ENCODE data around the gene SMAD3. TPM values are rescaled to one million over a fixed set of nuclear protein-coding genes. Genes with fewer than 3 reads are reported as not detected.

Gene SMAD3
- total RNA-seq, 1 experiment from 2014 or later = 54.8 TPM

GRCh38 chr15:67196672-67197363, 131.4 kb downstream of the SMAD3 start:
- no peaks in the 10 kb centered on the region for H3K9me3 Mint-ChIP-seq (ENCODE audit: unreplicated experiment)
- peak overlapping the region; percentile 42 for H3K27ac Mint-ChIP-seq (ENCODE audit: unreplicated experiment)
- H3K4me3 Mint-ChIP-seq (ENCODE audit: unreplicated experiment) = no peak overlapping the region
- no peak for DNase-seq
- H3K27me3 Mint-ChIP-seq (ENCODE audit: insufficient read depth, unreplicated experiment) = no peaks in the 10 kb centered on the region
- H3K36me3 ChIP-seq (ENCODE audit: control insufficient read depth, insufficient read depth, low read length) = 0 out of 2 replicates have a peak, but pooled peaks cover 2% of the 10 kb centered on the region
- peaks cover 9% of the 10 kb centered on the region for H3K4me1 ChIP-seq
- ChIA-PET POLR2A (interaction anchor here (0.6 kb wide), 1 partner anchor 286 kb away, joined by 5 read pairs; no protein-coding TSS in a partner anchor), CTCF (no interaction called here)
- intact Hi-C loops (cut with micrococcal nuclease; ENCODE audit: unreplicated experiment) = no loop called here
- H3K27me3 ChIP-seq (replicated peaks; ENCODE audit: control insufficient read depth, insufficient read depth, low read length) = no peaks in the 10 kb centered on the region
- BruUV-seq (replicated peaks) = no TSS peak
- no peaks in the 10 kb centered on the region for H3K4me1 Mint-ChIP-seq (ENCODE audit: low read depth, unreplicated experiment)
- TF ChIP-seq, protein P1, sequence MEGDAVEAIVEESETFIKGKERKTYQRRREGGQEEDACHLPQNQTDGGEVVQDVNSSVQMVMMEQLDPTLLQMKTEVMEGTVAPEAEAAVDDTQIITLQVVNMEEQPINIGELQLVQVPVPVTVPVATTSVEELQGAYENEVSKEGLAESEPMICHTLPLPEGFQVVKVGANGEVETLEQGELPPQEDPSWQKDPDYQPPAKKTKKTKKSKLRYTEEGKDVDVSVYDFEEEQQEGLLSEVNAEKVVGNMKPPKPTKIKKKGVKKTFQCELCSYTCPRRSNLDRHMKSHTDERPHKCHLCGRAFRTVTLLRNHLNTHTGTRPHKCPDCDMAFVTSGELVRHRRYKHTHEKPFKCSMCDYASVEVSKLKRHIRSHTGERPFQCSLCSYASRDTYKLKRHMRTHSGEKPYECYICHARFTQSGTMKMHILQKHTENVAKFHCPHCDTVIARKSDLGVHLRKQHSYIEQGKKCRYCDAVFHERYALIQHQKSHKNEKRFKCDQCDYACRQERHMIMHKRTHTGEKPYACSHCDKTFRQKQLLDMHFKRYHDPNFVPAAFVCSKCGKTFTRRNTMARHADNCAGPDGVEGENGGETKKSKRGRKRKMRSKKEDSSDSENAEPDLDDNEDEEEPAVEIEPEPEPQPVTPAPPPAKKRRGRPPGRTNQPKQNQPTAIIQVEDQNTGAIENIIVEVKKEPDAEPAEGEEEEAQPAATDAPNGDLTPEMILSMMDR (IDR thresholded peaks at IDR 0.05; ENCODE audit: insufficient read depth in 1 of 2, low read depth in 1 of 2, low read length in 1 of 2, severe bottlenecking in 1 of 2, unreplicated experiment in 1 of 2) = no peak
- H3K4me3 ChIP-seq (ENCODE audit: low read depth, low read length) = no peak overlapping the region
- H3K36me3 Mint-ChIP-seq (ENCODE audit: insufficient read depth, unreplicated experiment) = peaks cover 64% of the 10 kb centered on the region
- H3K9me3 ChIP-seq = no peaks in the 10 kb centered on the region

- TF ChIP-seq, protein P1 (IDR thresholded peaks at IDR 0.05; ENCODE audit: insufficient read depth in 1 of 2, low read depth in 1 of 2, low read length in 1 of 2, severe bottlenecking in 1 of 2, unreplicated experiment in 1 of 2) = no peak
- H3K36me3 ChIP-seq (ENCODE audit: control insufficient read depth, insufficient read depth, low read length) = 0 out of 2 replicates have a peak, but pooled peaks cover 2% of the 10 kb centered on the region
- BruUV-seq (replicated peaks) = no TSS peak
- H3K27me3 Mint-ChIP-seq (ENCODE audit: insufficient read depth, unreplicated experiment) = no peaks in the 10 kb centered on the region
- POLR2A ChIA-PET = interaction anchor here (0.6 kb wide), 1 partner anchor 252 kb away, joined by 3 read pairs; no protein-coding TSS in a partner anchor
- DNase-seq = no peak
- H3K27me3 ChIP-seq (replicated peaks; ENCODE audit: control insufficient read depth, insufficient read depth, low read length) = no peaks in the 10 kb centered on the region
- intact Hi-C loops (cut with micrococcal nuclease; ENCODE audit: unreplicated experiment) = no loop called here
- H3K4me3 Mint-ChIP-seq (ENCODE audit: unreplicated experiment) = no peak overlapping the region
- no peaks in the 10 kb centered on the region for H3K9me3 ChIP-seq
- H3K4me3 ChIP-seq (ENCODE audit: low read depth, low read length) = no peak overlapping the region
- H3K9me3 Mint-ChIP-seq (ENCODE audit: unreplicated experiment) = no peaks in the 10 kb centered on the region
- peaks cover 14% of the 10 kb centered on the region for H3K4me1 ChIP-seq
- peaks cover 59% of the 10 kb centered on the region for H3K36me3 Mint-ChIP-seq (ENCODE audit: insufficient read depth, unreplicated experiment)
- H3K4me1 Mint-ChIP-seq (ENCODE audit: low read depth, unreplicated experiment) = no peaks in the 10 kb centered on the region
- no peak overlapping the region for H3K27ac Mint-ChIP-seq (ENCODE audit: unreplicated experiment)
- CTCF ChIA-PET = no interaction called here
Measured at GRCh38 chr15:67197364-67197695, 131.9 kb downstream of the SMAD3 start.

DNA sequence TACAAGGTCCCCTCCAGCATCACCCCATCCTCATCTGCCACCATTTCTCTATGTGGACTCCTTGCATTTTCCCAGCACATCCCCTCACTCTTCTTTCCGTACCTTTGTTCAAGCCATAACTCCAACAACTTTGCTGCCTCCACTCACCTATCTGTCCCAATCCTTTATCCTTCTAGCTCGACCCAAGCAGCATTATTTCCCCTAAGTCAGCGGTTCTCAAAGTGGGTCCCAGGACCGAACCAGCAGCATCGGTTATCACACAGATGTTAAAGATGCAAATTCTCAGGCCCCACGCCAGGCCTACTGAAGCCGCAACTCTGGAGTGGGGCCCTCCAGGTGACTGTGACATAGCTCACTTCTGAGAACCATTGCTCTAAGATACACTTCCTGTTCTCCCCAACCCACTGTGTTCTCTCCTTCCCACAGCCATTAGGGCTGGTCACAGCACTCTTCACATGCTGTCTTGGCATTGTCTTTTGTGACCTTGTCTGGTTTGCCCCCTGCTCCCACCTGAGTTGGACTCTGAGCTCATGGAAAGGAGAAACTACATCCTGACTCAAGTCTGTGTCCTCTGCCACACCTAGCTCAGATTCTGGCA, 132.9 kb downstream of the SMAD3 start:
- no peak overlapping the region for H3K4me3 ChIP-seq (ENCODE audit: low read depth, low read length)
- Mint-ChIP-seq H3K27me3 (ENCODE audit: insufficient read depth, unreplicated experiment) (no peaks in the 10 kb centered on the region), H3K9me3 (ENCODE audit: unreplicated experiment) (no peaks in the 10 kb centered on the region), H3K27ac (ENCODE audit: unreplicated experiment) (peak overlapping the region; percentile 6), H3K4me1 (ENCODE audit: low read depth, unreplicated experiment) (no peaks in the 10 kb centered on the region), H3K4me3 (ENCODE audit: unreplicated experiment) (no peak overlapping the region), H3K36me3 (ENCODE audit: insufficient read depth, unreplicated experiment) (peaks cover 57% of the 10 kb centered on the region)
- no TSS peak for BruUV-seq (replicated peaks)
- DNase-seq = no peak
- ChIA-PET POLR2A (interaction anchor here (0.6 kb wide), 1 partner anchor 20 kb away, joined by 3 read pairs; no protein-coding TSS in a partner anchor), CTCF (interaction anchor here (1.2 kb wide), 1 partner anchor 252 kb away, joined by 3 read pairs; no protein-coding TSS in a partner anchor)
- no peaks in the 10 kb centered on the region for H3K9me3 ChIP-seq
- intact Hi-C loops (cut with micrococcal nuclease; ENCODE audit: unreplicated experiment) = no loop called here
- TF ChIP-seq, protein P1 (IDR thresholded peaks at IDR 0.05; ENCODE audit: insufficient read depth in 1 of 2, low read depth in 1 of 2, low read length in 1 of 2, severe bottlenecking in 1 of 2, unreplicated experiment in 1 of 2) = no peak
- H3K4me1 ChIP-seq = peaks cover 16% of the 10 kb centered on the region
- H3K27me3 ChIP-seq (replicated peaks; ENCODE audit: control insufficient read depth, insufficient read depth, low read length) = no peaks in the 10 kb centered on the region
- H3K36me3 ChIP-seq (ENCODE audit: control insufficient read depth, insufficient read depth, low read length) = no peaks in the 10 kb centered on the region
